GM19025 (cell line): Measurements from ENCODE around the gene AVP.
"Not testable (repeated sequence)": the region's sequence is repeated elsewhere in the genome, so short reads cannot be mapped to it uniquely, and the experiment has no call there.

Experiments used
- ATAC-seq: cut with Tn5 transposase; IDR thresholded peaks from one replicate; pipeline ENCODE4 v1.9.1; 2021; ENCODE audit warnings: mild to moderate bottlenecking, low read depth, moderate library complexity; ENCODE audit not compliant: unreplicated experiment

AVP gene

GRCh38 chr20:3084283-3084985 is at the start of gene AVP:
TSS of gene AVP (minus strand) at chr20:3084724. CDS start at chr20:3084674, 50 bp downstream.
- ATAC-seq = no peak

GRCh38 chr20:3134151-3134550 is 49.6 kb upstream of the AVP start:
- ATAC-seq = no peak

- no peak for ATAC-seq
Measured at GRCh38 chr20:3133155-3133554, 48.6 kb upstream of the AVP start.

- ATAC-seq = no peak
Measured at GRCh38 chr20:3130051-3130600, 45.6 kb upstream of the AVP start.

GRCh38 chr20:3129094-3129493 is 44.6 kb upstream of the AVP start:
- no peak for ATAC-seq

- ATAC-seq = no peak
Measured at GRCh38 chr20:3128275-3128984, 43.9 kb upstream of the AVP start.

- ATAC-seq = no peak
Measured at GRCh38 chr20:3126527-3126859, 42.0 kb upstream of the AVP start.

- not testable (repeated sequence) for ATAC-seq
Measured at GRCh38 chr20:3125776-3126526, 41.4 kb upstream of the AVP start.

- ATAC-seq = not testable (repeated sequence)
Measured at GRCh38 chr20:3124773-3125560, 40.4 kb upstream of the AVP start.

- ATAC-seq = not testable (repeated sequence)
Measured at GRCh38 chr20:3124163-3124562, 39.6 kb upstream of the AVP start.

GRCh38 chr20:3123542-3123941 is 39.0 kb upstream of the AVP start:
- no peak for ATAC-seq

GRCh38 chr20:3121955-3122610 is 37.6 kb upstream of the AVP start:
- ATAC-seq = no peak

- no peak for ATAC-seq
Measured at GRCh38 chr20:3121271-3121911, 36.9 kb upstream of the AVP start.

- no peak for ATAC-seq
Measured at GRCh38 chr20:3119044-3119443, 34.5 kb upstream of the AVP start.

- not testable (repeated sequence) for ATAC-seq
Measured at GRCh38 chr20:3117839-3118379, 33.4 kb upstream of the AVP start.

- no peak for ATAC-seq
Measured at GRCh38 chr20:3116341-3116740, 31.8 kb upstream of the AVP start.

- ATAC-seq = no peak
Measured at GRCh38 chr20:3115190-3116107, 30.9 kb upstream of the AVP start.

- ATAC-seq = no peak
Measured at GRCh38 chr20:3111995-3112394, 27.5 kb upstream of the AVP start.
